ENCODE results near the gene GPR61. TPM values are rescaled to one million over a fixed set of nuclear protein-coding genes. Genes with fewer than 3 reads are reported as not detected.

Gene GPR61
- total and polyA plus RNA-seq, 9 of the 15 experiments (the other 6 are each of a cell fraction or from before 2014, with no cell fraction given), result 0.04 to 1.1 (median 0.25) TPM; not detected in 4

- TF ChIP-seq, protein P1, sequence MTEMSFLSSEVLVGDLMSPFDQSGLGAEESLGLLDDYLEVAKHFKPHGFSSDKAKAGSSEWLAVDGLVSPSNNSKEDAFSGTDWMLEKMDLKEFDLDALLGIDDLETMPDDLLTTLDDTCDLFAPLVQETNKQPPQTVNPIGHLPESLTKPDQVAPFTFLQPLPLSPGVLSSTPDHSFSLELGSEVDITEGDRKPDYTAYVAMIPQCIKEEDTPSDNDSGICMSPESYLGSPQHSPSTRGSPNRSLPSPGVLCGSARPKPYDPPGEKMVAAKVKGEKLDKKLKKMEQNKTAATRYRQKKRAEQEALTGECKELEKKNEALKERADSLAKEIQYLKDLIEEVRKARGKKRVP (CRISPR knock-in tag; IDR thresholded peaks at IDR 0.05), result no peak
- TF ChIP-seq NEUROD1 (IDR thresholded peaks at IDR 0.05; ENCODE audit: borderline replicate concordance, low read depth, low read length, partially characterized antibody) (peak; percentile 29), PCBP2 (IDR thresholded peaks at IDR 0.05; ENCODE audit: low read depth, low read length, poor library complexity, severe bottlenecking) (no peak), ARHGAP35 (IDR thresholded peaks at IDR 0.05; ENCODE audit: partially characterized antibody) (no peak), MYC (IDR thresholded peaks at IDR 0.05; ENCODE audit: low read depth, low read length) (peak; percentile 63), MYC (CRISPR knock-in tag; IDR thresholded peaks at IDR 0.05; ENCODE audit: borderline replicate concordance, low read depth) (peak; percentile 65; the same call in 1 of the 2 replicates), CC2D1A (IDR thresholded peaks at IDR 0.05) (no peak), ZBTB5 (IDR thresholded peaks at IDR 0.05) (no peak), STAG1 (CRISPR knock-in tag; IDR thresholded peaks at IDR 0.05; ENCODE audit: borderline replicate concordance) (no peak), STAT5A (IDR thresholded peaks at IDR 0.05; ENCODE audit: borderline replicate concordance, low read length) (no peak), ZNF75A (CRISPR knock-in tag; IDR thresholded peaks at IDR 0.05) (no peak), MEIS2 (IDR thresholded peaks at IDR 0.05; ENCODE audit: partially characterized antibody) (no peak), MIER1 (IDR thresholded peaks at IDR 0.05; ENCODE audit: low read depth) (no peak)
- TF ChIP-seq, protein P2, sequence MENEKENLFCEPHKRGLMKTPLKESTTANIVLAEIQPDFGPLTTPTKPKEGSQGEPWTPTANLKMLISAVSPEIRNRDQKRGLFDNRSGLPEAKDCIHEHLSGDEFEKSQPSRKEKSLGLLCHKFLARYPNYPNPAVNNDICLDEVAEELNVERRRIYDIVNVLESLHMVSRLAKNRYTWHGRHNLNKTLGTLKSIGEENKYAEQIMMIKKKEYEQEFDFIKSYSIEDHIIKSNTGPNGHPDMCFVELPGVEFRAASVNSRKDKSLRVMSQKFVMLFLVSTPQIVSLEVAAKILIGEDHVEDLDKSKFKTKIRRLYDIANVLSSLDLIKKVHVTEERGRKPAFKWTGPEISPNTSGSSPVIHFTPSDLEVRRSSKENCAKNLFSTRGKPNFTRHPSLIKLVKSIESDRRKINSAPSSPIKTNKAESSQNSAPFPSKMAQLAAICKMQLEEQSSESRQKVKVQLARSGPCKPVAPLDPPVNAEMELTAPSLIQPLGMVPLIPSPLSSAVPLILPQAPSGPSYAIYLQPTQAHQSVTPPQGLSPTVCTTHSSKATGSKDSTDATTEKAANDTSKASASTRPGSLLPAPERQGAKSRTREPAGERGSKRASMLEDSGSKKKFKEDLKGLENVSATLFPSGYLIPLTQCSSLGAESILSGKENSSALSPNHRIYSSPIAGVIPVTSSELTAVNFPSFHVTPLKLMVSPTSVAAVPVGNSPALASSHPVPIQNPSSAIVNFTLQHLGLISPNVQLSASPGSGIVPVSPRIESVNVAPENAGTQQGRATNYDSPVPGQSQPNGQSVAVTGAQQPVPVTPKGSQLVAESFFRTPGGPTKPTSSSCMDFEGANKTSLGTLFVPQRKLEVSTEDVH (IDR thresholded peaks at IDR 0.05; ENCODE audit: low read depth, partially characterized antibody), result peak; percentile 82
- TF ChIP-seq, protein P3, sequence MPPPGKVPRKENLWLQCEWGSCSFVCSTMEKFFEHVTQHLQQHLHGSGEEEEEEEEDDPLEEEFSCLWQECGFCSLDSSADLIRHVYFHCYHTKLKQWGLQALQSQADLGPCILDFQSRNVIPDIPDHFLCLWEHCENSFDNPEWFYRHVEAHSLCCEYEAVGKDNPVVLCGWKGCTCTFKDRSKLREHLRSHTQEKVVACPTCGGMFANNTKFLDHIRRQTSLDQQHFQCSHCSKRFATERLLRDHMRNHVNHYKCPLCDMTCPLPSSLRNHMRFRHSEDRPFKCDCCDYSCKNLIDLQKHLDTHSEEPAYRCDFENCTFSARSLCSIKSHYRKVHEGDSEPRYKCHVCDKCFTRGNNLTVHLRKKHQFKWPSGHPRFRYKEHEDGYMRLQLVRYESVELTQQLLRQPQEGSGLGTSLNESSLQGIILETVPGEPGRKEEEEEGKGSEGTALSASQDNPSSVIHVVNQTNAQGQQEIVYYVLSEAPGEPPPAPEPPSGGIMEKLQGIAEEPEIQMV (tag; conservative IDR thresholded peaks at IDR 0.05; ENCODE audit: low read depth), result no peak
These were observed 8.9 kb downstream of the GPR61 start, which contains the start of gene GNAI3 (continued) for GRCh38 chr1:109548321-109549267.

Measured in K562 (cell line).